HEK293T (cell line): Measurements from ENCODE around the gene JAZF1.

ENCODE experiments used
- BHLHE40 ChIP-seq: fragments of 450-650 bp; IDR thresholded peaks from 2 replicates; pipeline ENCODE4 v1.6.1; 2016; ENCODE audit warnings: mild to moderate bottlenecking, moderate library complexity, borderline replicate concordance
- ELF4 ChIP-seq: fragments of 450-650 bp; IDR thresholded peaks from 2 replicates; pipeline ENCODE4 v1.6.1; 2017; ENCODE audit warnings: antibody characterized with exemption
- FOXA1 ChIP-seq: fragments of 450-650 bp; IDR thresholded peaks from 2 replicates; pipeline ENCODE4 v1.6.1; 2016; ENCODE audit warnings: mild to moderate bottlenecking
- FOXM1 ChIP-seq: fragments of 450-650 bp; IDR thresholded peaks from 2 replicates; pipeline ENCODE4 v1.6.1; 2017; ENCODE audit warnings: mild to moderate bottlenecking, borderline replicate concordance
- LEF1 ChIP-seq: fragments of 450-650 bp; IDR thresholded peaks from 2 replicates; pipeline ENCODE4 v1.6.1; 2017; ENCODE audit warnings: mild to moderate bottlenecking, borderline replicate concordance
- PKNOX1 ChIP-seq: fragments of 450-650 bp; IDR thresholded peaks from 2 replicates; pipeline ENCODE4 v1.6.1; 2016
- SP1 ChIP-seq: fragments of 450-650 bp; IDR thresholded peaks from 2 replicates; pipeline ENCODE4 v1.6.1; 2017
- SUZ12 ChIP-seq: fragments of 450-650 bp; IDR thresholded peaks from 2 replicates; pipeline ENCODE4 v1.6.1; 2016; ENCODE audit warnings: mild to moderate bottlenecking
- TARDBP ChIP-seq: fragments of 450-650 bp; IDR thresholded peaks from 2 replicates; pipeline ENCODE4 v1.6.1; 2016

GRCh38 chr7:27918503-27918902, 262.1 kb downstream of the JAZF1 start:
- TF ChIP-seq LEF1 (no peak), SUZ12 (no peak), FOXA1 (no peak), ELF4 (no peak), BHLHE40 (no peak), FOXM1 (no peak), SP1 (no peak), PKNOX1 (no peak), TARDBP (no peak)
